Dorsolateral prefrontal cortex (tissue), 118 donors: ENCODE results near the gene CCL24. TPM values are rescaled to one million over a fixed set of nuclear protein-coding genes. Genes with fewer than 3 reads are reported as not detected.

Experiments used
- total RNA-seq, 120 experiments: library from RNA; stranded (reverse); gene quantifications; one replicate each; pipeline versions ENCODE4 v1.2.3 to v1.2.4, GENCODE V29; 2022

The CCL24 gene
- total RNA-seq, 120 experiments from 2014 or later = not detected

Other genes starting within 250 kb of the CCL24 start
- gene HIP1, start 74.9 kb downstream of the CCL24 start, total RNA-seq = 100 to 1,000 TPM in 1 of 120 experiments, 10 to 100 TPM in 119; 17.2 to 109 (median 43.6) TPM
- gene CCL26, start 41.6 kb downstream of the CCL24 start, total RNA-seq = 1 to 10 TPM in 3 of 120 experiments, not detected in 117; 1.9 to 2.6 (median 2.2) TPM
- 100 to 1,000 TPM; 127 to 309 (median 221) TPM for gene RHBDD2, start 65.2 kb upstream of the CCL24 start, total RNA-seq
- gene POR, start 101.3 kb upstream of the CCL24 start, total RNA-seq = 100 to 1,000 TPM in 9 of 120 experiments, 10 to 100 TPM in 111; 52.3 to 111 (median 78.1) TPM
- 10 to 100 TPM; 32.6 to 87.9 (median 49.5) TPM for gene TMEM120A, start 180.8 kb upstream of the CCL24 start, total RNA-seq
- 10 to 100 TPM; 16.2 to 49.4 (median 30.6) TPM for gene STYXL1, start 234.2 kb upstream of the CCL24 start, total RNA-seq
- 100 to 1,000 TPM in 118 of 120 experiments, 10 to 100 TPM in 2; 88.3 to 247 (median 161) TPM for gene MDH2, start 234.3 kb upstream of the CCL24 start, total RNA-seq